Measurements from ENCODE around the gene RAI1.

Gene RAI1

GRCh38 chr17:17797119-17797809, 116.0 kb downstream of the RAI1 start:
- TF ChIP-seq ZFX (IDR thresholded peaks at IDR 0.05), result no peak
- TF ChIP-seq, protein P1, sequence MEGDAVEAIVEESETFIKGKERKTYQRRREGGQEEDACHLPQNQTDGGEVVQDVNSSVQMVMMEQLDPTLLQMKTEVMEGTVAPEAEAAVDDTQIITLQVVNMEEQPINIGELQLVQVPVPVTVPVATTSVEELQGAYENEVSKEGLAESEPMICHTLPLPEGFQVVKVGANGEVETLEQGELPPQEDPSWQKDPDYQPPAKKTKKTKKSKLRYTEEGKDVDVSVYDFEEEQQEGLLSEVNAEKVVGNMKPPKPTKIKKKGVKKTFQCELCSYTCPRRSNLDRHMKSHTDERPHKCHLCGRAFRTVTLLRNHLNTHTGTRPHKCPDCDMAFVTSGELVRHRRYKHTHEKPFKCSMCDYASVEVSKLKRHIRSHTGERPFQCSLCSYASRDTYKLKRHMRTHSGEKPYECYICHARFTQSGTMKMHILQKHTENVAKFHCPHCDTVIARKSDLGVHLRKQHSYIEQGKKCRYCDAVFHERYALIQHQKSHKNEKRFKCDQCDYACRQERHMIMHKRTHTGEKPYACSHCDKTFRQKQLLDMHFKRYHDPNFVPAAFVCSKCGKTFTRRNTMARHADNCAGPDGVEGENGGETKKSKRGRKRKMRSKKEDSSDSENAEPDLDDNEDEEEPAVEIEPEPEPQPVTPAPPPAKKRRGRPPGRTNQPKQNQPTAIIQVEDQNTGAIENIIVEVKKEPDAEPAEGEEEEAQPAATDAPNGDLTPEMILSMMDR (conservative IDR thresholded peaks at IDR 0.05), result no peak
- no peak overlapping the region for H3K27ac ChIP-seq

- H3K27ac ChIP-seq, result no peak overlapping the region
- no peak for TF ChIP-seq ZFX (IDR thresholded peaks at IDR 0.05)
- TF ChIP-seq, protein P1 (conservative IDR thresholded peaks at IDR 0.05), result no peak
These were observed 116.8 kb downstream of the RAI1 start for GRCh38 chr17:17798010-17798556.

DNA sequence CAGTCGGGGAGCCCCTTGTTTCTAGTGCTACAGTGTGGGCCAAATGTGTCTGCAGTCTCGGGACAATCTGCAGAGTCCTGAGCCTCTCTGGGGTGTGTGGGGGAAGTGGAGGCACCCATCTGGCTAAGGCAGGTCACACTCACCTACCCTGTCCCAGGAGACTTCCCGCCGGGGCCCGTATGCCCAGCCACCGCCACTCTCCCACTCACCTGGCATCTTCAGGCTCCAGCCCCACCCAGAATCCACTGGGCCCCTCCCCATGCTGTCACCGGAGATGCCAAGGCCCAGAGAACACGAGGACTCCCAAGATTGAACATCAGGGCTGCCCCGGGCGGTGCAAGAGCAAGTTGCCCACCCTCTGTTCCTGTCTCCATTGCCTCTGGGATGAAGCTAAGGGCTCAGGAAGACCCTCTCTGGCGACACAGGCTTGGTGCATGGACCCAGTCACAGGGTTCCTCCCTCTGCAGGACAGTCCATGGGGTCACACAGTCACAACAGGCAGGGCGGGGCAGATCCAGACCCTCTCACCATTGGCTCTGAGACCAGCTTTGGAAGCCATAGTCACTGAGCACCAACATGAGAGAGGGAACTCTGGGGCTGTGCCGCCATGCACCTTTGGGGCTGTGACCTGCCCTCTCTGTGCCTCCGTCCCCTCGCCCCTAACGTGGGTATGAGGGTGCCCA, 117.5 kb downstream of the RAI1 start:
- no peak for TF ChIP-seq ZFX (IDR thresholded peaks at IDR 0.05)
- TF ChIP-seq, protein P1 (conservative IDR thresholded peaks at IDR 0.05), result no peak
- H3K27ac ChIP-seq, result no peak overlapping the region

GRCh38 chr17:17800504-17801021, 119.3 kb downstream of the RAI1 start:
- no peak overlapping the region for H3K27ac ChIP-seq
- TF ChIP-seq ZFX (IDR thresholded peaks at IDR 0.05), result no peak
- TF ChIP-seq, protein P1 (conservative IDR thresholded peaks at IDR 0.05), result no peak

DNA sequence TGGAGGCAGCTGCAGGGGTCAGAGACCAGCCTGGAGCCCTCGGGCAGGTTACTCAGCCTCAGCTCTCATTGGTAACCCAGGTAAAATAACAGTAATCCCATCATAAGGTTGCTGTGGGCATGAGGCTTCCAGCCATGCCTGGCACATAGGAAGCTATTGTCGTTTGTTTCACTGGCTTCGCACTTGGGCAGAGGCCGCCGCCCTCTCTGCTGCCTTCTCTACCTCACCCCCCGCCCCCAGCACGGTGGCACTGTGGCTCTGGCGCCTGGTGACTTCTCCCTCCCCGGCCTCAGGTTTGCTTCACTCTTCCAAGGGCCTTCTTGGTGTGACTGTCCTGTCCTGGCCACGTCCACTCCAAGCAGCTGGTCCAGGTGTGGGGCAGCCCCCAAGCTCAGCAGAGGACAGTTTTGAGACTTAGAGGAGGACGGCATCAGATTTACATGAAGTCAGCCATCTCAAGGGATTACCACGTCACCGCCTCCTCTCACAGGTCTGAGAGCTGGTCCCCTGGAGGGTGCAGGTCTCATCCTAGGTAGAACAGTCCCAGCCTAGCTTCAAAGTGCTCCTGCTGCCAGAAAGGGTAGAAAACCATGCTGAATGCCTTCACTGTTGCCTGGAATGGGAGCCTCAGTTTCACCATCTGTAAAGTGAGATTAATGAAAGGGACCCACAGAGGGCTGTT, 120.7 kb downstream of the RAI1 start:
- TF ChIP-seq, protein P1 (conservative IDR thresholded peaks at IDR 0.05), result no peak
- no peak for TF ChIP-seq ZFX (IDR thresholded peaks at IDR 0.05)
- no peak overlapping the region for H3K27ac ChIP-seq

GRCh38 chr17:17804007-17804406, 122.7 kb downstream of the RAI1 start:
- TF ChIP-seq, protein P1 (conservative IDR thresholded peaks at IDR 0.05), result no peak
- no peak for TF ChIP-seq ZFX (IDR thresholded peaks at IDR 0.05)
- H3K27ac ChIP-seq, result no peak overlapping the region

Measured in C4-2B (cell line).